Measurements from ENCODE around the gene GRID1. TPM values are rescaled to one million over a fixed set of nuclear protein-coding genes. Genes with fewer than 3 reads are reported as not detected.

Gene GRID1
- total RNA-seq, 1 donor from 2014 or later, result 0.75 TPM

- no peaks in the 10 kb centered on the region for H4K20me1 ChIP-seq (ENCODE audit: insufficient read depth, low read length)
These were observed 475.1 kb downstream of the GRID1 start for GRCh38 chr10:85891472-85891871.

DNA sequence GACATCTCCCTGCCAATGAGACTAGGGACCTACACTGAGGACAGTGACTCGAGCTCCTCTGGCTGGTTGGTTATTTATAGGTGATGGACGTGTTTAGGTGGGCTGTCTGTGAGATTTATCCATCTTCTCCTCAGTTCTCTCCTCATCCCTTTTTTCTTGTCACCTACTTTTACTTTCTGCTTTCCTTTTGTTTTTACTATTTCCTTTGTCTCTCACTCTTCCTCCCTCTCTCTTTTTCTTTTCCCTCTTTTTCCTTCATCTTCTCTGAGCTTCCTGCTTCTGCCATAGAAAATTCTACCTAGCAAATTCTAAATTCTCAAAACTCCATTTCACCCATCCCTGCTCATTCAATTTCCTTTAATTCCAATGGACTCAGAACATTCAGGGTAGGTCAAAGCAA is 478.0 kb downstream of the GRID1 start:
- DNase-seq (ENCODE audit: low read depth) (no peak), FAIRE-seq (no peak)
- Histone ChIP-seq H3K4me1 (ENCODE audit: insufficient read depth, low read length) (no peaks in the 10 kb centered on the region), H3K79me2 (ENCODE audit: insufficient read depth, low read length) (no peaks in the 10 kb centered on the region), H3K27me3 (ENCODE audit: insufficient read depth, low read length) (no peaks in the 10 kb centered on the region), H3K4me3 (ENCODE audit: insufficient read depth, low read depth, low read length) (no peak overlapping the region), H2AFZ (ENCODE audit: low read depth, low read length) (no peak overlapping the region), H4K20me1 (ENCODE audit: insufficient read depth, low read length) (no peaks in the 10 kb centered on the region), H3K4me2 (ENCODE audit: low read length) (no peak overlapping the region), H3K9me3 (ENCODE audit: insufficient read depth, low read depth, low read length) (no peaks in the 10 kb centered on the region), H3K9ac (ENCODE audit: low read length) (no peak overlapping the region), H3K36me3 (ENCODE audit: insufficient read depth, low read length) (no peaks in the 10 kb centered on the region), H3K27ac (ENCODE audit: low read depth, low read length) (no peak overlapping the region)
- no peak for TF ChIP-seq CTCF (IDR thresholded peaks at IDR 0.05; ENCODE audit: insufficient read depth, low read depth, low read length)
- Mint-ChIP-seq H3K9me3 (ENCODE audit: unreplicated experiment) (peaks cover 8% of the 10 kb centered on the region), H3K36me3 (ENCODE audit: low read depth, unreplicated experiment) (no peaks in the 10 kb centered on the region), H3K4me3 (ENCODE audit: unreplicated experiment) (no peak overlapping the region), H3K27ac (ENCODE audit: unreplicated experiment) (no peak overlapping the region), H3K27me3 (ENCODE audit: low read depth, unreplicated experiment) (peaks cover 5% of the 10 kb centered on the region), H3K4me1 (ENCODE audit: low read depth, unreplicated experiment) (no peaks in the 10 kb centered on the region)

More at GRCh38 chr10:85891472-85891871, 475.1 kb downstream of the GRID1 start:
- DNase-seq (ENCODE audit: low read depth), result no peak
- H3K9me3 ChIP-seq (ENCODE audit: insufficient read depth, low read depth, low read length), result no peaks in the 10 kb centered on the region
- TF ChIP-seq EZH2 (IDR thresholded peaks at IDR 0.05; ENCODE audit: insufficient read depth, low read length) (no peak), CTCF (IDR thresholded peaks at IDR 0.05; ENCODE audit: insufficient read depth, low read depth, low read length) (no peak)
- H3K4me3 ChIP-seq (ENCODE audit: insufficient read depth, low read depth, low read length), result no peak overlapping the region
- peaks cover 5% of the 10 kb centered on the region for H3K27me3 Mint-ChIP-seq (ENCODE audit: low read depth, unreplicated experiment)
- H3K9me3 Mint-ChIP-seq (ENCODE audit: unreplicated experiment), result peaks cover 11% of the 10 kb centered on the region
- H3K36me3 Mint-ChIP-seq (ENCODE audit: low read depth, unreplicated experiment), result no peaks in the 10 kb centered on the region
- FAIRE-seq, result no peak
- H3K4me1 ChIP-seq (ENCODE audit: insufficient read depth, low read length), result no peaks in the 10 kb centered on the region
- H3K4me3 Mint-ChIP-seq (ENCODE audit: unreplicated experiment), result no peak overlapping the region
- H3K27ac ChIP-seq (ENCODE audit: low read depth, low read length), result no peak overlapping the region
- no peaks in the 10 kb centered on the region for H3K79me2 ChIP-seq (ENCODE audit: insufficient read depth, low read length)
- no peak overlapping the region for H3K4me2 ChIP-seq (ENCODE audit: low read length)
- H3K36me3 ChIP-seq (ENCODE audit: insufficient read depth, low read length), result no peaks in the 10 kb centered on the region
- no peak overlapping the region for H3K27ac Mint-ChIP-seq (ENCODE audit: unreplicated experiment)
- H3K4me1 Mint-ChIP-seq (ENCODE audit: low read depth, unreplicated experiment), result no peaks in the 10 kb centered on the region
- no peak overlapping the region for H2AFZ ChIP-seq (ENCODE audit: low read depth, low read length)
- no peaks in the 10 kb centered on the region for H3K27me3 ChIP-seq (ENCODE audit: insufficient read depth, low read length)
- H3K9ac ChIP-seq (ENCODE audit: low read length), result no peak overlapping the region

DNA sequence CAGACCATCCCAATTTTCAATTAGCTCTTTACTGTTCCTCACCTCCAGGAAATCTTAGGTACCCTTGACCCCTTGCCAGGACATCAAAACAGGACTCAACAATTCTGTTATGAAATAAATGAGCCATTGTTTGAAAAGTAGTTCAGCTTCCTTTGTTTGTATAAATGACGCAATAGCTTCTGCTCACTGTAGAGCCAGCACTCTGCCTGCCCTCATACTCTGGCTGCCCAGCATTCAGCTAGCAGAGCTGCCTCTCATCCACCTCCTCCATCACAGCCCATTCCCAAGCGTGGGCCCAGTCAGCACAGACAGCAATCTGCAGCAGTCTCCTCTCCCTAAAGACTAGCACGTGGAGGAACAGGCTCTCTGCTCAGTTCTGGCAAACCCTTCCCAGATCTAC is 478.6 kb downstream of the GRID1 start:
- H3K27me3 Mint-ChIP-seq (ENCODE audit: low read depth, unreplicated experiment), result peaks cover 5% of the 10 kb centered on the region
- Histone ChIP-seq H3K4me2 (ENCODE audit: low read length) (no peak overlapping the region), H3K79me2 (ENCODE audit: insufficient read depth, low read length) (no peaks in the 10 kb centered on the region), H3K4me3 (ENCODE audit: insufficient read depth, low read depth, low read length) (no peak overlapping the region), H3K27ac (ENCODE audit: low read depth, low read length) (no peak overlapping the region), H3K9ac (ENCODE audit: low read length) (no peak overlapping the region), H4K20me1 (ENCODE audit: insufficient read depth, low read length) (no peaks in the 10 kb centered on the region), H3K9me3 (ENCODE audit: insufficient read depth, low read depth, low read length) (no peaks in the 10 kb centered on the region), H3K4me1 (ENCODE audit: insufficient read depth, low read length) (no peaks in the 10 kb centered on the region), H2AFZ (ENCODE audit: low read depth, low read length) (no peak overlapping the region), H3K36me3 (ENCODE audit: insufficient read depth, low read length) (no peaks in the 10 kb centered on the region), H3K27me3 (ENCODE audit: insufficient read depth, low read length) (no peaks in the 10 kb centered on the region)
- H3K27ac Mint-ChIP-seq (ENCODE audit: unreplicated experiment), result no peak overlapping the region
- no peaks in the 10 kb centered on the region for H3K4me1 Mint-ChIP-seq (ENCODE audit: low read depth, unreplicated experiment)
- peaks cover 8% of the 10 kb centered on the region for H3K9me3 Mint-ChIP-seq (ENCODE audit: unreplicated experiment)
- FAIRE-seq (no peak), DNase-seq (ENCODE audit: low read depth) (no peak)
- H3K36me3 Mint-ChIP-seq (ENCODE audit: low read depth, unreplicated experiment), result no peaks in the 10 kb centered on the region
- no peak overlapping the region for H3K4me3 Mint-ChIP-seq (ENCODE audit: unreplicated experiment)
- TF ChIP-seq CTCF (IDR thresholded peaks at IDR 0.05; ENCODE audit: insufficient read depth, low read depth, low read length), result no peak
- TF ChIP-seq EZH2 (IDR thresholded peaks at IDR 0.05; ENCODE audit: insufficient read depth, low read length), result no peak
